Stomach smooth muscle (tissue), 2 donors: Measurements from ENCODE around the gene MYL5.
"Not testable (repeated sequence)": the region's sequence is repeated elsewhere in the genome, so short reads cannot be mapped to it uniquely, and the experiment has no call there.

Experiments used
- H3K27ac ChIP-seq: one replicate; pipeline ENCODE4 v1.7.0; 2013; ENCODE audit warnings: mild to moderate bottlenecking, low read length, inconsistent platforms
- H3K27me3 ChIP-seq, 2 donors: one replicate each; pipeline ENCODE4 v1.7.0; 2013; ENCODE audit warnings: low read length in 2 of 2; ENCODE audit not compliant: insufficient read depth in 2 of 2, control insufficient read depth in 1 of 2
- H3K36me3 ChIP-seq, 2 donors: one replicate each; pipeline ENCODE4 v1.7.0; 2013; ENCODE audit warnings: low read length in 2 of 2; ENCODE audit not compliant: control insufficient read depth in 2 of 2, insufficient read depth in 2 of 2
- H3K4me1 ChIP-seq: one replicate; pipeline ENCODE4 v1.7.0; 2013; ENCODE audit warnings: low read length; ENCODE audit not compliant: control insufficient read depth, insufficient read depth
- H3K4me3 ChIP-seq, 2 donors: one replicate each; pipeline ENCODE4 v1.7.0; 2013; ENCODE audit warnings: low read length in 2 of 2
- H3K9ac ChIP-seq, 2 donors: one replicate each; pipeline ENCODE4 v1.7.0; 2013; ENCODE audit warnings: low read length in 2 of 2, mild to moderate bottlenecking in 1 of 2
- H3K9me3 ChIP-seq, 2 donors: one replicate each; pipeline ENCODE4 v1.7.0; 2013; ENCODE audit warnings: low read length in 2 of 2; ENCODE audit not compliant: control insufficient read depth in 2 of 2
- donor health status: healthy.
- donor health status: Pancreatic carcinoma.

The MYL5 gene

DNA sequence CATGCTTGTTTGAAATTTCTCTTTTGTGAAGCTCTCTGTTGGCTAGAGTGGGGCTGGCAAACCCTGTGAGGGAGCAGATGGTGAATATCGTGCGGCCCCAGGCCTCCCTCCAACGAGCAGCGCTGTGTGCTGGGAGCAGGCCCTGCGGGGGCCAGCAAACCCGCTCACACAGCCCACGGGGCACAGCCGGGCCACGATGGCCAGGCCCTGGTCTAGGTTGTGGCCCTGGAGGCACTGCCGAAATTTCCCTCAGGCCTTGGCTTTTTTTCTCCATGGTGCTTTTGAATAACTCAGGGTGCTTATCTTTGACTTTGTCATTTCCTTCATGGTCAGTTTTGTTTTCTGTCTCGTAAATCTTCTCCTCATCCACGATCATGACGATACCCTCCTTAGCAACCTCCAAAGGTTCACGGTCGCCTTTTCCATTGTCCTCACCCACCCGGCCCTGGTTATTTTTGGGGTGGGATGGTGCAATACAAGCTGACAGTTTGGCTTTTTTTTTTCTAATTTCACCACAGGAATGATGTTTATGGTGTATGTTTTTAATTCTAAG lies 52.0 kb downstream of the MYL5 start:
- Histone ChIP-seq H3K4me1 (peaks cover 7% of the 10 kb centered on the region), H3K9me3 (no peaks in the 10 kb centered on the region), H3K9ac (no peak overlapping the region), H3K4me3 (no peak overlapping the region), H3K27me3 (no peaks in the 10 kb centered on the region), H3K27ac (no peak overlapping the region), H3K36me3 (peaks cover 3 to 12% of the 10 kb centered on the region in 2 donors)

DNA sequence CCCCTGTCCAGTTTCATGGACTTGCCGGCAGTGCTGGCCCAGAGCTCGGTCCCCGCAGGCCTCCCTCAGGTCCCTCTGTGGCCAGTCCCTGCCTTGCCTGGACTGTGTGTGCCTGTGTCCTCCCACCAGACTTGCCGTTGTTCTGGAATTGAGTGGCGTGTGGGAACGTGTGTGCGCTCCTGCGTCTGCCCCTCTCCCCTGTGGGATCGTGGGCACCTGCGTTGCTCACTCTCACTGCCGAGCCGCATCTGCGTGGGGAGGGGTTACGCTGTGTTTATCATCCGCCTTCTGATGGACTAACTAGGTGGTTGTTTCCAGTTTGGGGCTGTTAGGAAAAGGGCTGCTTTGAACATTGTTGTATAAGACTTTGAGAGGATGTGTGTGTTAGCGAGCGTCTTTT lies 52.5 kb downstream of the MYL5 start:
- Histone ChIP-seq H3K4me1 (peaks cover 7% of the 10 kb centered on the region), H3K27ac (no peak overlapping the region)

DNA sequence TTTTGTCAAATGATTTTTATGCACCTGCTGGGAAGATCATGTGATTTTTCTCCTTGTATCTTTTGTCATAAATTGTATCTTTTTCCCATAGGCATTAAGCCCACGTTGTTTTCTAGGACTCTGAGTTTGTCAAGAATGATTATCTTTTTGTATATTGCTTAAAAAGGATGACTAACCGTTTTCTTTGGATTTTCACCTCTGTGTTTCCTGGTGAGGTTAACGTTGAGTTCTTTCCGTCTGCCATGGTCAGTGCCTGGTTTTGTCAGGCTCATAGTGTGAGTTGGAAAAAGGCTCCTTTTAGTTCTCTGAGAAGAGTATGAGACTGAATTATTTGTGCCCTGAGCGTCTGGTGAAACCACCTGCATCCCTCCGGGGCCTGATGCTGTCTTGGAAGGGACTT lies 53.2 kb downstream of the MYL5 start:
- no peak overlapping the region for H3K27ac ChIP-seq
- peaks cover 7% of the 10 kb centered on the region for H3K4me1 ChIP-seq
- no peaks in the 10 kb centered on the region for H3K27me3 ChIP-seq
- no peak overlapping the region for H3K4me3 ChIP-seq
- no peaks in the 10 kb centered on the region for H3K9me3 ChIP-seq
- H3K9ac ChIP-seq, result no peak overlapping the region
- peaks cover 6 to 13% of the 10 kb centered on the region in 2 donors for H3K36me3 ChIP-seq

More for the DNA sequence above, 52.5 kb downstream of the MYL5 start:
- Histone ChIP-seq H3K9ac (no peak overlapping the region), H3K4me3 (no peak overlapping the region), H3K27me3 (no peaks in the 10 kb centered on the region), H3K36me3 (peaks cover 3 to 12% of the 10 kb centered on the region in 2 donors), H3K9me3 (no peaks in the 10 kb centered on the region)

- Histone ChIP-seq H3K4me1 (peaks cover 7% of the 10 kb centered on the region), H3K36me3 (peaks cover 23 to 25% of the 10 kb centered on the region in 2 donors), H3K9me3 (no peaks in the 10 kb centered on the region), H3K4me3 (no peak overlapping the region), H3K9ac (no peak overlapping the region), H3K27me3 (no peaks in the 10 kb centered on the region), H3K27ac (no peak overlapping the region)
Measured at GRCh38 chr4:729336-730315, 55.3 kb downstream of the MYL5 start.

GRCh38 chr4:730511-730910 lies 56.2 kb downstream of the MYL5 start:
- H3K27me3 ChIP-seq, result no peaks in the 10 kb centered on the region
- peaks cover 29 to 31% of the 10 kb centered on the region in 2 donors for H3K36me3 ChIP-seq
- H3K4me3 ChIP-seq, result no peak overlapping the region
- H3K9ac ChIP-seq, result no peak overlapping the region
- no peak overlapping the region for H3K27ac ChIP-seq
- peaks cover 7% of the 10 kb centered on the region for H3K4me1 ChIP-seq
- no peaks in the 10 kb centered on the region for H3K9me3 ChIP-seq

DNA sequence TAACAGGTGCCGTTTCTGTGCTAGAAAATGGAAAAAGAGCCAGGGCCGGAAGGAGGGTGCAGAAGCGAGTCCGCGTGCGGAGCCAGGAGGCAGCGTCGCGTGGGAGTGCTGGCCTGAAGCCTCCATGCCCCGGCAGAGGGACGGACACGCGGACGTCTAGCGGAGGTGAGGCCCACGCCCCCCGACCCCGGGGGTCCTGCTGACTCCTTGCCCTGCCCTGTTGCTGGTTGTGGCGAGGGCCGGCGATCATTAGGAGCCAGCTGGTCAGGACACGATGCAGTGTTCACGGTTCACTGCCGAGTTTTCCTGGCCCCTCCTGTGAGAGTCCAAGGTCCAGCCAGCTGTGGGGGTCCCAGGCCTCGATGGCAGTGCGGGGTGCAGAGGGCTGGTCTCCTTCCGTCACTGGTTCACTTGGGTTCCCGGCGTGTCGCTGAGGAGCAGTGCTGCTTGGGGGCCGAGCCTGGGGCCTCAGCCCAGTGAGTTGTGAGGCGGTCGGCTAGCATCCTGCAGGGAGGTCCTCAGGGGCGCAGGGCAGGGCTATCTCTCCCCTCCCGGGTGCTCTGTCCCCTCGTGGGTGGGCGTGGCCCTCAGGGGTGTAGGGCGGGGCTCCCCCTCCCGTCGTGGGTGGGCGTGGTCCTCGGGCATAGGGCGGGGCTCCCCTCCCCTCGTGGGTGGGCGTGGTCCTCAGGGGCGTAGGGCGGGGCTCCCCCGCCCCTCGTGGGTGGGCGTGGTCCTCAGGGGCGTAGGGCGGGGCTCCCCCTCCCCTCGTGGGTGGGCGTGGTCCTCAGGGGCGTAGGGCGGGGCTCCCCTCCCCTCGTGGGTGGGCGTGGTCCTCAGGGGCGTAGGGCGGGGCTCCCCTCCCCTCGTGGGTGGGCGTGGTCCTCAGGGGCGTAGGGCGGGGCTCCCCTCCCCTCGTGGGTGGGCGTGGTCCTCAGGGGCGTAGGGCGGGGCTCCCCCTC lies 56.9 kb downstream of the MYL5 start:
- H3K4me1 ChIP-seq, H3K4me3 ChIP-seq, H3K9ac ChIP-seq, H3K27me3 ChIP-seq, H3K27ac ChIP-seq, H3K9me3 ChIP-seq: not testable (repeated sequence)
- peaks cover 29 to 33% of the 10 kb centered on the region in 2 donors for H3K36me3 ChIP-seq
